HG03025 (cell line): ENCODE results near the gene CMBL.
A peak's percentile ranks its signal among the peaks of the same experiment; 100 is the strongest.
"Not testable (repeated sequence)": the region's sequence is repeated elsewhere in the genome, so short reads cannot be mapped to it uniquely, and the experiment has no call there.

ENCODE experiments used
- ATAC-seq: cut with Tn5 transposase; IDR thresholded peaks from one replicate; pipeline ENCODE4 v1.9.1; 2021; ENCODE audit warnings: mild to moderate bottlenecking, moderate library complexity; ENCODE audit not compliant: unreplicated experiment, low FRiP score

CMBL gene

GRCh38 chr5:10307206-10308148 is at the start of gene CMBL:
CMBL (minus strand) TSS chr5:10307902; CDS start chr5:10290762, 17,140 bp downstream.
- peak; percentile 74 for ATAC-seq

- ATAC-seq: no peak
Measured at GRCh38 chr5:10355071-10355889, 47.6 kb upstream of the CMBL start.

DNA sequence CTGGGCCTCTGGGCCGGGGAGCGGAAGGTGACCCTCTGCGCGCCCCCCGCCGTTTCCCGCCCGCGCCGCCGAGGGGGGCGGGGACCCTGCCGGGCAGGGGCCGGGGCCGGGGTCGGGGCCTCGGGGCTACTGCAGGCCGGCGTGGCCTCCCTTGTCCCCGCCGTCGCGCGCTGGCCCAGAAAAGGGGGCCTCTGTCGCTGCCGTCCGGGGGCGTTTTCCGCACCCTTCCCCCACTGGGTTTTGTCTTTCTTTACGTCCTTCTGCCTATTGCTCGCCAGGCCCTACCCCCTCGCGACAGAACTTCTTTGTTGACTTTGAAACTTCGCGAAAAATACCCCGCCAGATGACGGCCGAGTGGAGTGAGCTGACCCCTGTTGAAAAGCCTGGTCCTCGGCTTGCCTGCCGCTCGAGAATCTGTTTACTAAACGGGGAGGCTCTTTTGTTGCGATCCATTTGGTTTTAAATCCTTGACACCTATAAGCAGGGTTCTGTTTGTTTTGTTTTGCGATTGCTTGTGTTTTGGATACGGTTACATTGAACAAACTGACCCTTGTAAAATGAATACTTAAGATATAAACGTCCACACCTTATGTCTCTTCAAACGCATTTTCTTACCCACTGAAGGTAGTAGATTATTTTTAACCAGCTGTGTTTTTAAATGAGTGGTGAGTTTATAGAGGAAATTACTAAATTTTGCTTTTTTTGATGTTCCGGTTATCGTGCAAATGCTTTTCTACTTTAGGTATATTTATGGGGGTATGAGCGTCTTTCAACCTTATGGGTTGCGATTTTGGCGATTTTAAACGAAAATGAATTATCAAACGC is 46.6 kb upstream of the CMBL start:
- ATAC-seq: peak; percentile 8

GRCh38 chr5:10353241-10354047 is 45.7 kb upstream of the CMBL start, which contains the start of gene MARCHF6:
MARCHF6 (plus strand) TSS chr5:10353695; CDS start chr5:10353899, 204 bp downstream.
- peak; percentile 86 for ATAC-seq

GRCh38 chr5:10352430-10353240 is 44.9 kb upstream of the CMBL start:
- no peak for ATAC-seq

- no peak for ATAC-seq
Measured at GRCh38 chr5:10351919-10352318, 44.2 kb upstream of the CMBL start.

DNA sequence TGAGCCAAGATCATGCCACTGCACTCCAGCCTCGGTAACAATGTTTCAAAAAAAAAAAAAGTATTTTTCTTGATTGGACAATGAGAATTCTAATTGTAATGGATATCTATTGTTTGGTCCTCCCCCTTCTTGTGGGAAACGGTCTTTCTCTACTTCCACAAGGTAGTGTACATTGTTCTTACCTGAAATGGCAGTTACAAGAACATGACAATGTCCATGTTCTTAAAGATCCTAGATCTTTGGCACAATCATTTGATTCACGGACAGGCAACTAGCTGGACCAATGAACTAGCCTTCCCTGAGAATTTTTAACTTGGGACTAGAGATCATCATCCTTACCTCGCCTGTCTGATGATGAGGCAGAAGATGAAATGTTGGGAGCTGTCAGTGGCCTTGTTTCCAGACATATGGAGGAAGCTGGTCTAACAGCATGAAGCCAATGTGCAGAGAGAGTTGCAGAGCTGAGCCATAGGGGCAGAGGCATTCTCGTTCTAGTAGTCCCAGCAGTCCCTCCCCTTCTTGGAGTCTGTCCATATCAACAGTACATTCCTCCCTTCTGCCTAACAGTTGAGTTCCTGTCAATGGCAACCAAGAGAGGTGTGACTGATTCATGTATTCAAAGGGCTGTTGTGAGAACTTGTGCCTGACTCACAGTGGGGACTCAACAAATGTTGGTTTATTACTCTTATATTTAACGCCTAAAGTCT is 43.6 kb upstream of the CMBL start:
- no peak for ATAC-seq

DNA sequence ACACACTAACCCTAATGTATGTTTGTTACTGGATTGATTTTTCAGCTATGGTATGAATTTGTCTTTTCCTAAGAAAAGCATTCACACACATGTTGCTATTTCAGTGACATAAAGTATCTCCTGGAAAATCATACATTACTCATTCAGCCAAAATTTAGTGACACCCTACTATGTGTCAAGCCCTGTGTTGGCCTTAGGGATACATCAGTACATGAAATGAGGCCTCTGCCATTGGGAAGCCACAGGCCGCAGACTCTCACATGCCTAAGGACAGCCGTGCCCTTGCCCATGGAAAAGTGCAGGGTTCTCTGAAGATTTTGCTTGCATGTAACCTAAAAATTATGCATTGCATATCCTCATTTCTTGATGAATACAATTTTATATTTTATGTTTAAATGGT is 40.6 kb upstream of the CMBL start:
- no peak for ATAC-seq

- ATAC-seq: not testable (repeated sequence)
Measured at GRCh38 chr5:10344461-10345106, 36.9 kb upstream of the CMBL start.

GRCh38 chr5:10343486-10343885 is 35.8 kb upstream of the CMBL start:
- no peak for ATAC-seq

DNA sequence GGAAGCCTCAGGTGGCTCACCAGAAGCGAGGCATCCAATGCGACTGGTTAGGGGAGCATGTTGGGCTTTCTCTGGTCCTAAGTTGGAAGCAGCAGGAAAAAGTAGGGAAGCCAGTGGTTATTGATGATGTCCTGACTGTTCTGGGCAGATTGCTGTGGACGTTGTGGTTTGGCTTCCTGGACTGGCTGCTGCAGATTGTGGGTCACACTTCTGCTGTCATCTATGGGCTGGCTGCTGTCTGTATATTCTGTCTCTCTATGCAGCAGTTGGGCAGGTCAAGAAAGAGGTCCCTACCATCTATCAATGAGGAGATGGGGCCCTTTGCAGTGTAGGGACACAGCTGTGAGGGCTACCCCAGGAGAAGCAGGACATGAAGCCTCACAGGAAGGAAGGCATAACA is 32.3 kb upstream of the CMBL start:
- no peak for ATAC-seq

- ATAC-seq: no peak
Measured at GRCh38 chr5:10339058-10339811, 31.5 kb upstream of the CMBL start.

DNA sequence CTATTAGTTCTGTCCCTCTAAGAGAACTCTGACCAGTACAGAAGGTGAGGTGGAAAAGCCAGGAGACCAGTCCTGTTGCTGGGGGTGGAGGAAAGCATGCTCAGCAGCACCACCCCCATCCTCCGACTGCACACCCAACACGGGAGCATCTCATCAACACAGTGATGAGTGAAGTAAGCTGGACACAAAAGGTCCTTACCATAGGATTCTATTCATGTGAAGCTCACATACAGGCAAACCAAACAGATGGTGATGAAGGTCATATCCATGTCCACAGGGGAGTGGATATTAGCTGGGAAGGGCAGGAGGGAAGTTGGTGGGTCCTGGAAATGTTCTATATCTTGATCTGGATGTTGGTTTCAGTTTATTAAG is 31.0 kb upstream of the CMBL start:
- ATAC-seq: no peak

DNA sequence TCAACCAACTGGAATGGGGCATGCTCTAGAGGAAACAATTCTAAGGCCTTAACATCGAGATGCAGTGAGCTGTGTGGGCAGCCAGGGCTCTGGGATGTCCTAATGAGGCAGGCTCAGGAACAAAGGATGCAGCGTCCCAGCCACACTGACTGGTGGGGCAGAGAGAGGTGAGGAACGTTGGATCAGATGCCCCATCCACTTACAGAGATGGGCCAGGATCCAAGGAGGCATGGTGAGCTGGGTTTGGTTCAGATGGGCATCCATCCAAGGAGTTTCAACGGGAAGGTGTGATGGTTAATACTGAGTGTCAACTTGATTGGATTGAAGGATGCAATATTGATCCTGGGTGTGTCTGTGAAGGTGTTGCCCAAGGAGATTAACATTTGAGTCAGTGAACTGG is 30.3 kb upstream of the CMBL start:
- no peak for ATAC-seq

DNA sequence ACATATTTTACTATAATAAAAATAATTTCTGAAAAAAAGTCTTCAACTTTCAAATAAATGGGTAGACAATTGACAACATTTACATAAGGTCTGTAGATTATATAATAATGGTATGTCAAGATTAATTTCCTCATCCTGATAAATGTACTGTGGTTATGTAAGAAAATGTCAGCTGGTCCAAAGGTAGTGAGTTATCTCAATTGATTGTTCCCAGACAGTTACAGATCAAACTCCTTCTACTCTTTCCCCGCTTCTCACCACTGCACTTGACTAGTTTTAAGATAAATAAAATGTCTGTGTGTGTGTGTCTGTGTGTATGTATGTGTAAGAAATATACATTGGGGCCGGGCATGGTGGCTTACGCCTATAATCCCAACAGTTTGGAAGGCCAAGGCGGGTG is 29.4 kb upstream of the CMBL start:
- no peak for ATAC-seq

DNA sequence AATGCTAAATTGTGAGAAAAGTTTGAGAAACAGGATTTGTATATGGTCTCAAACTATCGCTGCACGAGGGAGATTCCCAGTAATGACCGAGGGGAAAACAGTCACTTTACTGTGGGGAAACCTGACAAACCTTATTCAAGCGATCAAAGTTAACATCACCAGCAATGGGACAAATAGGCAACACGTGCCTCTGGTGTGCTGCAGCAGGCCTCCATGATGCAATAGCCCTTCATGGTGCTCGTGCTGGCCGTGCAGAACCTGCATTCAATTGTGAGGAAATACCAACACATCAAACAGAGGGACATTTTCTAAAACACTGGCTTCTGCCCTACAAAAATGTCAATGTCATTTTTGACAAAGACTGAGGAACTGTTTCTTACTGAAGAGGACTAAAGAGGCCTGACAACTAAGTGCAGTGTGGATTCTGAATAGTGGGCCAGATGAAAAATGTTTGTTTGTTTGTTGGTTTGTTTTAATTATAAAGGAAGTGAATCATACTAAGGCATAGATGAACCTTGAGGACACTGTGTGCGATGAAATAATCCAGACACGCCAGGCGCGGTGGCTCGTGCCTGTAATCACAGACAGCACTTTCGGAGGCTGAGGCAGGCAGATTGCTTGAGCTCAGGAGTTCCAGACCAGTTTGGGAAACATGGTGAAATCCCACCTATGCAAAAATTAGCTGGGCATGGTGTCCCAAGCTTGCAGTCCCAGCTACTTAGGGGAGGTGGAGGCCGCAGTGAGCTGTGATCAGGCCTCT is 28.2 kb upstream of the CMBL start:
- ATAC-seq: no peak
